HG02798 (cell line): ENCODE data around the gene EED.
"Not testable (repeated sequence)": the region's sequence is repeated elsewhere in the genome, so short reads cannot be mapped to it uniquely, and the experiment has no call there.

ENCODE experiments used
- ATAC-seq: cut with Tn5 transposase; IDR thresholded peaks from one replicate; pipeline ENCODE4 v1.9.1; 2021; ENCODE audit warnings: mild to moderate bottlenecking; ENCODE audit not compliant: unreplicated experiment, poor library complexity

The EED gene

GRCh38 chr11:86288776-86289507 lies 44.4 kb downstream of the EED start:
- no peak for ATAC-seq

- not testable (repeated sequence) for ATAC-seq
Measured at GRCh38 chr11:86289508-86290280, 45.1 kb downstream of the EED start.

GRCh38 chr11:86291466-86292262 lies 47.1 kb downstream of the EED start:
- peak; percentile 30 for ATAC-seq

- peak; percentile 61 for ATAC-seq
Measured at GRCh38 chr11:86292912-86293616, 48.5 kb downstream of the EED start.

- no peak for ATAC-seq
Measured at GRCh38 chr11:86294026-86294425, 49.5 kb downstream of the EED start.

GRCh38 chr11:86301742-86302091 lies 57.2 kb downstream of the EED start:
- no peak for ATAC-seq

- ATAC-seq, result peak; percentile 99
Measured at GRCh38 chr11:86302092-86302793, 57.7 kb downstream of the EED start, which contains the start of gene HIKESHI. Gene HIKESHI, plus strand, starts transcription at chr11:86302240. Its CDS starts 209 bp downstream, at chr11:86302449.

- no peak for ATAC-seq
Measured at GRCh38 chr11:86303257-86303656, 58.7 kb downstream of the EED start.

- ATAC-seq, result not testable (repeated sequence)
Measured at GRCh38 chr11:86308710-86309109, 64.2 kb downstream of the EED start.

GRCh38 chr11:86313793-86314192 lies 69.2 kb downstream of the EED start:
- no peak for ATAC-seq

GRCh38 chr11:86314636-86315035 lies 70.1 kb downstream of the EED start:
- no peak for ATAC-seq
